ENCODE data around the gene ERICH4.

DNA sequence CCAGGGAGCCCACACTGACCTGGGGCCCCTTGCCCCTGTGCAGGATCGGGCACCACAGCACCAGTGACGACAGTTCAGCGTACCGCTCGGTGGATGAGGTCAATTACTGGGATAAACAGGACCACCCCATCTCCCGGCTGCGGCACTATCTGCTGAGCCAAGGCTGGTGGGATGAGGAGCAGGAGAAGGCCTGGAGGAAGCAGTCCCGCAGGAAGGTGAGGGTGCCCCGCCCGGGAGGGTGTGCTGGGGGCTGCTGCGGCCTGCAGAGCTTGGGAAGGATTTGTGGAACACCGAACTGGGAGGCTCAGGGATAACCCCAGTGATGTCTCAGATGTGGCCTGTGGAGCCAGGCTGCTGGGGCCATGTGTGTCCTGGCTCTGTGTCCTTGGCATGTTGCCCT lies 20.0 kb upstream of the ERICH4 start:
- TF ChIP-seq, protein P1, sequence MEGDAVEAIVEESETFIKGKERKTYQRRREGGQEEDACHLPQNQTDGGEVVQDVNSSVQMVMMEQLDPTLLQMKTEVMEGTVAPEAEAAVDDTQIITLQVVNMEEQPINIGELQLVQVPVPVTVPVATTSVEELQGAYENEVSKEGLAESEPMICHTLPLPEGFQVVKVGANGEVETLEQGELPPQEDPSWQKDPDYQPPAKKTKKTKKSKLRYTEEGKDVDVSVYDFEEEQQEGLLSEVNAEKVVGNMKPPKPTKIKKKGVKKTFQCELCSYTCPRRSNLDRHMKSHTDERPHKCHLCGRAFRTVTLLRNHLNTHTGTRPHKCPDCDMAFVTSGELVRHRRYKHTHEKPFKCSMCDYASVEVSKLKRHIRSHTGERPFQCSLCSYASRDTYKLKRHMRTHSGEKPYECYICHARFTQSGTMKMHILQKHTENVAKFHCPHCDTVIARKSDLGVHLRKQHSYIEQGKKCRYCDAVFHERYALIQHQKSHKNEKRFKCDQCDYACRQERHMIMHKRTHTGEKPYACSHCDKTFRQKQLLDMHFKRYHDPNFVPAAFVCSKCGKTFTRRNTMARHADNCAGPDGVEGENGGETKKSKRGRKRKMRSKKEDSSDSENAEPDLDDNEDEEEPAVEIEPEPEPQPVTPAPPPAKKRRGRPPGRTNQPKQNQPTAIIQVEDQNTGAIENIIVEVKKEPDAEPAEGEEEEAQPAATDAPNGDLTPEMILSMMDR (IDR thresholded peaks at IDR 0.05) = no peak
- TF ChIP-seq POLR2A (IDR thresholded peaks at IDR 0.05) = no peak
